Measurements from ENCODE around the gene MPC1. TPM values are rescaled to one million over a fixed set of nuclear protein-coding genes. Genes with fewer than 3 reads are reported as not detected.

Gene MPC1
- total and polyA plus RNA-seq, 2 donors (not counting 3 experiments of a cell fraction or from before 2014, with no cell fraction given), result 15.5 to 17.5 TPM

GRCh38 chr6:166423051-166423745, 40.5 kb upstream of the MPC1 start:
- dilution Hi-C loops (cut with MboI; ENCODE audit: extremely low pct_ligation_motif_present, low sequenced_read_pairs), result no loop called here
- DNase-seq (ENCODE audit: low read depth, low spot score), result no peak
- H3K4me2 ChIP-seq (ENCODE audit: insufficient read depth, low read length), result no peak overlapping the region
- no peak overlapping the region for H3K27ac ChIP-seq (ENCODE audit: insufficient read depth, low read depth, low read length)
- CTCF ChIA-PET, result no interaction called here
- BruUV-seq (replicated peaks), result no TSS peak
- H3K4me1 ChIP-seq (ENCODE audit: control insufficient read depth, extremely low read depth, insufficient read depth, low read length), result peaks cover 5% of the 10 kb centered on the region
- no peak overlapping the region for H2AFZ ChIP-seq (ENCODE audit: low read depth, low read length)
- no peaks in the 10 kb centered on the region for H3K9me3 ChIP-seq (replicated peaks; ENCODE audit: control insufficient read depth, insufficient read depth, low read length)
- TF ChIP-seq EZH2 (IDR thresholded peaks at IDR 0.05; ENCODE audit: borderline replicate concordance, low read depth, low read length, severe bottlenecking) (no peak), POLR2A (IDR thresholded peaks at IDR 0.05; ENCODE audit: low read depth, low read length) (no peak), FOS (IDR thresholded peaks at IDR 0.05; ENCODE audit: borderline replicate concordance, insufficient read depth, low read length) (no peak), GATA2 (IDR thresholded peaks at IDR 0.05; ENCODE audit: insufficient read depth, insufficient read length, low read depth, low read length) (no peak), JUN (IDR thresholded peaks at IDR 0.05; ENCODE audit: borderline replicate concordance, insufficient read depth, insufficient read length, low read depth) (no peak), POLR2AphosphoS5 (IDR thresholded peaks at IDR 0.05; ENCODE audit: insufficient read depth, low read depth, low read length) (no peak), MYC (IDR thresholded peaks at IDR 0.05; ENCODE audit: low read depth, low read length) (no peak), MAX (IDR thresholded peaks at IDR 0.05; ENCODE audit: insufficient read depth, insufficient read length) (no peak)
- TF ChIP-seq, protein P1, sequence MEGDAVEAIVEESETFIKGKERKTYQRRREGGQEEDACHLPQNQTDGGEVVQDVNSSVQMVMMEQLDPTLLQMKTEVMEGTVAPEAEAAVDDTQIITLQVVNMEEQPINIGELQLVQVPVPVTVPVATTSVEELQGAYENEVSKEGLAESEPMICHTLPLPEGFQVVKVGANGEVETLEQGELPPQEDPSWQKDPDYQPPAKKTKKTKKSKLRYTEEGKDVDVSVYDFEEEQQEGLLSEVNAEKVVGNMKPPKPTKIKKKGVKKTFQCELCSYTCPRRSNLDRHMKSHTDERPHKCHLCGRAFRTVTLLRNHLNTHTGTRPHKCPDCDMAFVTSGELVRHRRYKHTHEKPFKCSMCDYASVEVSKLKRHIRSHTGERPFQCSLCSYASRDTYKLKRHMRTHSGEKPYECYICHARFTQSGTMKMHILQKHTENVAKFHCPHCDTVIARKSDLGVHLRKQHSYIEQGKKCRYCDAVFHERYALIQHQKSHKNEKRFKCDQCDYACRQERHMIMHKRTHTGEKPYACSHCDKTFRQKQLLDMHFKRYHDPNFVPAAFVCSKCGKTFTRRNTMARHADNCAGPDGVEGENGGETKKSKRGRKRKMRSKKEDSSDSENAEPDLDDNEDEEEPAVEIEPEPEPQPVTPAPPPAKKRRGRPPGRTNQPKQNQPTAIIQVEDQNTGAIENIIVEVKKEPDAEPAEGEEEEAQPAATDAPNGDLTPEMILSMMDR (IDR thresholded peaks at IDR 0.05; ENCODE audit: extremely low read depth in 1 of 2, insufficient read depth in 1 of 2, low read depth in 1 of 2, low read length in 2 of 2), result no peak
- H3K27me3 ChIP-seq (ENCODE audit: control insufficient read depth in 2 of 2, insufficient read depth in 2 of 2, low read length in 2 of 2), result no peaks in the 10 kb centered on the region
- intact Hi-C loops (cut with micrococcal nuclease), result no loop called here
- H3K9me1 ChIP-seq (replicated peaks; ENCODE audit: control insufficient read depth, extremely low read depth, insufficient read depth, low read length), result no peaks in the 10 kb centered on the region
- no peaks in the 10 kb centered on the region for H3K79me2 ChIP-seq (ENCODE audit: control insufficient read depth, insufficient read depth, low read length)
- no peak overlapping the region for H3K9ac ChIP-seq (replicated peaks; ENCODE audit: extremely low read depth, insufficient read depth, low read length)
- FAIRE-seq, result no peak
- POLR2A ChIA-PET, result no interaction called here
- peaks cover 0 to 37% of the 10 kb centered on the region in 2 experiments for H3K36me3 ChIP-seq (ENCODE audit: control insufficient read depth in 2 of 2, extremely low read depth in 1 of 2, insufficient read depth in 2 of 2, low read length in 2 of 2)
- no peak overlapping the region for H3K4me3 ChIP-seq (replicated peaks in 1 of 3; ENCODE audit: insufficient read depth in 1 of 3, low read depth in 1 of 3, low read length in 3 of 3)
- H4K20me1 ChIP-seq (replicated peaks; ENCODE audit: control insufficient read depth, extremely low read depth, insufficient read depth, low read length), result no peaks in the 10 kb centered on the region
